Endometrial microvascular endothelial cells (primary cell): ENCODE data around the gene SCN1A. TPM values are rescaled to one million over a fixed set of nuclear protein-coding genes. Genes with fewer than 3 reads are reported as not detected.
"Not testable (repeated sequence)": the region's sequence is repeated elsewhere in the genome, so short reads cannot be mapped to it uniquely, and the experiment has no call there.

Experiments
- in situ Hi-C: cut with HindIII; loops from 2 replicates; pipeline ENCODE4 v1.10.0; 2017; ENCODE audit warnings: low sequenced_read_pairs, low pct_unique_long_range_greater_than_20kb; ENCODE audit errors: inconsistent ontology term
- total RNA-seq: library from RNA; depleted of rRNA; stranded (reverse); fragments of >200 nt; gene quantifications from one replicate; pipeline ENCODE4 v1.2.3, GENCODE V29; 2015; ENCODE audit errors: inconsistent ontology term

Gene SCN1A
- not detected for total RNA-seq

DNA sequence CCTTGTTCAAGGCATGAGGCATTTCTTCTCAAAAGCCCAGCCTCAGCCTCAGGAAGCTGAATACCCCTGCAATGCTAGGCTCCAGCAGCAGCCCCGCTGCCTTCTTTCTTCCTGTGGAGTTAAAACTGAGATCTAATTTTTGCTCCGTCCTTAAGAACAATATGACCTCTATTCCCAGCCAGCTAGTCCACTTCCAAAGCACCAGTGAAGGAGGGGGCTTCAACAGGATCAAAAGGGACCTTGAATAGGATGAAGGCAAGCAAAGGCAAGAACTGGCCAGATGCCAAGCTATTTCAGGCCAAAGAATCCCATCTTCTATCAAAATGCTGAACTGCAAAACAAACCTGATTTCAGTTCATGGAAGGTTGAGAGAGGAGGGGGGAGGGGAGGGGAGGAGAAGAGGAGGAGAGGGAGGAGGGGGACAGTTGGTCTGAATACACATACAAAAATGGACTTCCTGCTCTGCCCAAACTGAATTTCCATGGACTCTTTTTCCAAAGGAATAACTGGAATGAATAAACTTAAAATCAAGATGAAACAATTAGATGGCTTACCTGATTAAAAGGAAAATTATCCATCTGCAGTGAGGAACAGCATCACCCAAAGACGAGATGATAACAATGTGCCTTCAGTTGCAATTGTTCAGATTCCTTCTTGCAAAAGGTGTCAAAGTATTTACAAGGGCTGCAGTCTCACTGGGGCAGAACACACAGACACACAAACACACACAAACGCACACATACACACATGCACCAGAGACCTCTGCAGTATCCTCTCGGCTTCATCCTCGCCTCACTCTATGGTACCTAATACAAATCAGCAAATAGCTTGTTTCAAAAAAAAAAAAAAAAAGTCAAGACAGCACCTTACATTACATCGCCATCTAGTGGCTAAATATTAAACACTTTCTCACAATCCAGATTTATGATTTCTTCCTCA, at the start of gene SCN1A:
Gene SCN1A, minus strand, starts transcription at position 804 of the 939 bp plus-strand sequence. CDS start 54,399 bp downstream, outside the sequence.
- in situ Hi-C loops = no loop called here

DNA sequence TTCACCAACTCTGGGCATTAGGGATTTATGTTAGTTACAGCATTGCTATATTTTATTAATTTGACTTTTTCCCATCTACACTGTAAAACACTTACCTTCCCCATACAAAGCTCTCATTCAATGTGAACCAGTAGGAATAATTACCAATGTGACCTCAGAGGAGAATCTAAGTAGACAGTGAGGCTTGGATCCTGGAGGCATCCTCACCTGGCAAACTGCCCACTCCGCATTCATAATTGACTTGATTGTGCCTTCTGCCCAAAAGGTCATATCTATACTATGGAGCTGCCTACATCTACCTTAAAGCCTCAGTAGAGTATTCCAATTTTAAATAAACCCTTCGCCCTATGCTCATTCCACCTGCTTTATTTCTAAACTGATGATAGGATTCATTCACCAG, 45.4 kb upstream of the SCN1A start:
- in situ Hi-C loops = no loop called here

DNA sequence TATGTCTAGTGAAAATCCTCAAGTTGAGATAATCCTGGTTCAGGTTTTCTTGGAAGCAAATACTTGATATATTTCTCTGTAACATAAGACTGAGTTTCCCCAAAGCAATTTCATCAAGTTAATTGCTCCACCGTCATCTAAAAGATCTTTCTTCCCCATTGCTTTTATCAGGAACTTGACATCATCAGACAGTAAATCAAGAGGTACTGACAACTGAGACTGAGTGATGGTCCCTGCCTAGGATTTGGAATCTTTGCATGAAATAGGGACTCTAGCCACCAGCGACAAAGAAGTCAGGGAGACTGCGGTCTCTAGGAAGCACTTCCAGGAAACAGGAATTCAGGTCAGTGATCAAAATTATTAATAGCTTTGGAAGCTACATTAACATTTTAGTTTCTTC, 43.4 kb upstream of the SCN1A start:
- in situ Hi-C loops = no loop called here

DNA sequence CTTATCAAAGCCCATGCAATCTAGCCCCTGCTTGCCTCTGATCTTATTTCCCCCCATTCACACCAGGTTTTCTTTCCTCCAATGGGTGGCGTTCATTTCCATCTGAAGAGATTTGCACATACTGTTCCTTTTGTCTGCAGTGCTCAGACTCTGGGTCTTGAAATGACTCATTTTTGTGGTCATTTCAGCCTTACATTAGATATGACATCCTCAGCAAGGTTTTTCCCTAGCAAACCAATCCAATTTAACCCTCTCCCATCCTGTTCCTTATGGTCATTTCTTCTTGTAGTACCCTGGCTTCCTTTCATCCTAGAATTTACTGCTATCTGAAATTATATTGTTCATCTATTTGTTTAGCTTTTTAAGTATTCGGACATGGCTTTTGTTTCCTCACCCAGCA, 42.5 kb upstream of the SCN1A start:
- in situ Hi-C loops = no loop called here

DNA sequence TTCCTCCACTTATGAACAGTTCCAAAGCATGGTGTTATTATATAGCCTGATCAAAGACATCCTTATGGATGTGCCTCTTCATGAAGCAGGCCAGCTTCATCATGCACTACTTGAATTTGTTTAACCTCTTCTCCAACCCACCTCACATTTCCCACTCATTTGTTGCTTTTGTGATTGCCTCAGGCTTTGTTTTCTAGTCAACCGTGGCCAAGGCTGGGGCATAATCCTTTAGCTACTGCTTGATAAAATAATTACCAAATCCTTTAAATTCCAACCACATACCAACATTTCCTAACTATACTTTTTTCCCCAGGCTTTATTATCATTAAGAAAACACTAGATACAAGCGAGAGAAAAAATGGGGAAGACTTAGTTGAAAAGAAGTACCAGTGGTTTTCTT, 39.6 kb upstream of the SCN1A start:
- in situ Hi-C loops = no loop called here

DNA sequence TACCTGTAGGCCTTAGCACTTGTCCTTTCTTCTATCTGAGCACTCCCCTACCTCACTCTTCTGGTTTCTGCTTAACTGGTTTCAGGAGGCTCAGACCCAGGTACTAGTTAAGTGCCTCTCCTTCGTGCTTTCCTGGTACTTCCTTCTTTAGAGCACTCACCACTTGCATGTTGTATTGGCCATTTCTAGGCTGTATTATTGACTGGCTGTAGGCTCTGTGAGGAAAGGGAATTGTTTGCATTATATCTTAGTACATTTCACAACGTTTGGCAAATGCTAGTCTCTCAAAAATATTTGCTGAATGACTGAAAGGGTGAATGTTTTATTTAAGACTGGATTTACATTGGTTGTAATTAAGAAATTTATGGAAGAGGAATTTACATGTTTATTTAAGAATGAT, 36.0 kb upstream of the SCN1A start:
- in situ Hi-C loops = no loop called here

DNA sequence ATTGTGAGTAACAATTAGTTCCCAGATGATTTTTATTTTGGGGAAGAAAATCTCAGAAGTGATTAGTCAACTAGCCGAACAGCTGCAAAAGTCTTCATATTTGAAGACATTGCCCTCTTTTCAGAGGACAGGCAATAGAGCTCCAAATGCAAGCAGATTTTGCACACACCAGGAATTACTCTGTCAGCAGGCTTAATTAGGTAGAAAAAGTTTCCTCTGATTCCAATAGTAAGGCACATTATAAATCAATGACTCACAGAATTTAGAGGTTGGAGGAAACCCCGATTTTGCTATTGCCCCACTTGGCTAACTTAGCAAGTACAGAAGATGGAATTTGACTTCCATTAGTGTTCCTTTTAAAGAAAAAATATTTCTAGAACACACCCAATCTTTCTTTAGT, 30.7 kb upstream of the SCN1A start:
- in situ Hi-C loops = no loop called here

DNA sequence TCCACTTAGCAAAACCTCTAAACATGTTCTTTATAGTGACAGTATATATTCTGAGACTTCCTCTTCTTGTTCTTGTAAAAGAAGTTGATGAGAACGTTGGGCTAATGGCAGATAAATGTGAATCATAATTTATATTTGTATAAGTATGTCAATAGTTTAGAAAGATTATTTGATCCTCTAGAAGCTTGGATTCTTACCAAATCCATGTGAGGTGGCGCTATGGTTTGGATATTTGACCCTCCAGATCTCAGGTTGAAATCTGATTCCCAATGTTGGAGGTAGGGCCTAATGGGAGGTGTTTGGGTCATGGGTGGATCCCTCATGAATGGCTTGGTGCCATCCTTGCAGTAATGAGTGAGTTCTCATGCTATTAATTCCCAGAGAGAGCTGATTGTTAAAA, 29.8 kb upstream of the SCN1A start:
- in situ Hi-C loops = no loop called here

DNA sequence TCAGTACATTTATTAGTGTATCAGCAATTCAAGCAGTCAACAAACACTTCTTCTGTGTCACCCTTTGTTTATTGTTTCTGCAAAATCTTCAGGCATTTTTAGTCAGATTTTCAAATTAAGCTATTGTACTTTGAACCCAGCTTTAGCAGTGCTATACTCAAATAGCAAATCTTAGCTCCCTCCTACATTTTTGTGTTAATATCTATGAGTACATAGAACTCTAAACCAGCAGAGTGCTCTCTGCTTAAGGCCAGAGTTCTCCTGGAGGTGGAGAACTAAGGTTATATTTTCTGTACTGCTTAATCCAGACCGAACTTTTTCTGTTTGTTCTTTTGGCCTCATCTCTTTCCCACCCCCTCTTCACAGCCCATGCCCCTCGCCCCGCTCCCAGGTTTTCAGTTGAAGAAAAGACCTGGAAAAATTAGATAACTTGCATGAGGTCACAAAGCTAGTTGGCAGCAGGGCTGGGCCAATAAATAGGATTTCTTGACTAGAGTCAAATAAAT, 29.2 kb upstream of the SCN1A start:
- in situ Hi-C loops = no loop called here

DNA sequence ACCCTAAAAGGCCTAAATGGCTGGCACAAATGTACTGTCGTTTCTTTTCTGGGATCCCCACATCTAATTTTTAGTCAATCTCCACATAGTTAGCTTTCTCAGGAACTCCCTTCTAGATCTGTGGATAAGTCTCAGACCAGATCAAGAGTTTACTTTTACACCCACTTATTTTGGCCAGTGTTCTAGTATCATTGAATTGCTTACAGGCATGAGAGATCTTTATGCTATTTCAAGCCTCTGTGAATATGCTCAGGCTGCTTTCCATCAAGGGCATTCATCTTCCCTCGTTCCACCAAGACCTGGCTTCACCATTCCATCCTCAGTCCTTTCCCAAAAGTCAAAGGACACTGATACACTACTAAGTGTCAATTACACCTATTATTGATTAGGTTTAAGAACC, 27.8 kb upstream of the SCN1A start:
- in situ Hi-C loops = no loop called here

DNA sequence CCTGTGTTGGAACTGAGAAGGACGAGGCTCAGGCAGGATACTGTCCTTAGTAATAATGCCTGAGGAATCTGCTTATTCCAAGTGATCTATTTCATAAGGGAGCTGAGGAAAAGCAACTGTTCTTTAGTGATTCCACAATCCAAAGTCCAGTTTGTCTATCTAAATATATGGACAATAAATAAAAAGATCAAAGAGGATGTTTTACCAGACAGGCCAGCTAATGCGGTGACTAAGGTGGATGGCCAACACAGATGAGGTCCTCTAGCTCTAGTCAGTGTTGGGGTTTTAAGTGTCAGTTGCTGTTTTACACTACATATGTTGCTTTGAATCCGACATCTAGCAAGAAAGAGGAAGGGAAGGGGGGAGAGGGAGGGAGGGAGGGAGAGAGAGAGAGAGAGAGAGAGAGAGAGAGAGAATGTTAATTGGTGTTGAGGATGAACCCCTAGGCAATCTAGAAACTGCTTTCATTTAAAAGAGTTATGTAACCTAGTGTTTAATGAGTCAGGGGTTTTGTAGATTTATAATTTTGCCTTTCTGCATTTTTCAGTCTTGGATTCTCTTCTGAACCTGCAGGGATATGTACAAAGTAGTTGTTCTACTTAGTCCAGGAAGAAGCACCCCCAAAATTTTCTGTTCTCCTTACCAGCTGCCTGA, 27.0 kb upstream of the SCN1A start:
- in situ Hi-C loops = no loop called here

DNA sequence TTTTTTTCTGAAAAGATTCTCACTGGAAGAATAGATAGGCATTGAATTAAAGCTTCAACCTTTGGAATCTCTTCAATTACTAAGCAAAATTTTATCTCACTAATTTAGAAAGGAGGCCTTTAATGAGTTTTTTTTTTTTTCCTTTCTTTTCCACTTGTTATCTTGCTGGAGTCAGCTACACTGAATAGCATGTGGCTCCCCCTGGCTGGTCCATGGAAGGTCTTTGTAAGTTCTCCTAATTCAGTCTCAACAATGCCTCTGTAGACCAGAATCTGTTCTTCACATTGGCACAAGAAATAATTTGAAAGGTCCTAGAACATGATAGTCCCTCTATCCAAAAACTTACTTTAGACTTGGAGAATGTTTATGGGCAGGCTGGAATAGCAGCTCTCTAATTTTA, 24.2 kb upstream of the SCN1A start:
- in situ Hi-C loops = no loop called here

DNA sequence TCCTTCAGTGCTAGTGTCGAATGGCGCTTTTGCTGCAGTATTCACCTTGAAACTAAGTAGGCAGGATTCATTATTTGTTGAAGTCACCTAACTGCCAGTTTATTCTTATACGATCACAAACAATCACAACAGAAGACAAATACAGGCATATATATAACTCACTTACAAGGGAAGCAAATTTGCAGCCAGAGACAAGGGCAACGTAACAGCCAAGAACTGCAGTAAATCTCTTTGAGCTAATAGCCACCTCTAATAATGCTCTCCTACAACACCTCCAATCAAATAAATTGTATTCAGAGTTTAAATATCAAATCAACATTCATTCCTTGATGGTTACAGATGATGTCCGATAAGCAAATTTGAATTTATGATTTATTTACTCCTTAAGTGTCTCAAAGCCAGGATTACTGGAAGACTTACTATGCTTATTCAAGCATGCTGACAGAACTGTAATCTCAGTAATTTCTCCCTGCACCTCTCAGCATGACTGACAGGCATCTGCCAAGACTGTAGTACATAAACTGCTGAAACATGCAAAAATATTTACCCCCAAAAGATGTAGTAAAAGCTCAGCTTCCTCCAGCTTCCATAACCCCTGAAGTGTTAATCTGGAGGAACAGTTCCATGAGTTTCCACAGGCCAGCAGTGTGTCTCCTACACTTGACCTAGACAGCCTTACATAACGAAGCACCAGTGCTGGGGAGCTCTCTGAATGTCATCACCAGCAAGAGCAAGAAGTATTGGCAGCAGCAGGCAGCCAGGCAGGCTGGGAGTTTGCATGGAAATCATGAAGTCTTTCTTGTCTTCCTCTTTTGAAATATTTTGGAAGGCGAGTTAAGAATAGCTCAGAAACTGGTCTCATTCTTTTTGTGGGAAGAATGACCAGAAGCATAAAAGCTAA, 20.9 kb upstream of the SCN1A start:
- in situ Hi-C loops = no loop called here

DNA sequence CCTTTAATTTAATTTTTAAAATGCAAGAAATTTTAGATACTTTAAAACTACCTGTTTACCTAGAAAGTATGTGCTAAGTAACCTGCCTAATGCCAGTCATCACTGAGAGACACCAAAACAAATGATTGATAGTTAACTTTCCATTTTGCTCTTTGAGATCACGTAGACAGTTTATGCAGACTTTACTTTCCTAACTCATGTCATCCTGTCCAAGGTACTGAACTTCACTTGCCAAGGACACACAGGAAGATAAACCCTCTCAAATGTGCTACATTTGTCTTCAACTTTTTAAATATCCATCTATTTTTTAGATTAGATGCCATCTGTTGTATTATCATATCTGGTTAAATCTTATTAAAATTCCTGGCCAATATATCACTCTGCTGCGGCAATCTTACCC, 20.1 kb upstream of the SCN1A start:
- in situ Hi-C loops = no loop called here

DNA sequence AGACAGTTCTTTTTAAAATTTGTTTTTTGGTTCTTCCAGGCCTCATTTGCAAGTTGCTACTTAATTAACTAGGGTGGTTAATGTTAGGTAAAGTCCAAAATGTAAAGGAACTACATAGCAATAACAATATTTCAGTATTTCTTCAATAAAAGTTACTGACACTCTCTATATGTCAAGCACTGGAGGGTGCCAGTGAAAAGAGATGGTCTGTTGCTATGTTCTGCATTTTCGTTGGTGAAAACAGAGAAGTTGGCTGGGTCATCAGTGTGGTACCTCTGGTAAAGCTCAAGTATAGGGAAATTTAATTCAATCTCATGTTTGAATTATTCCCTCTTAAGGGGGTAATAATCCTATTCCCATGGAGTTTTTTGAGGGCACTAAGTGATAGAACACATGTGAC, 16.3 kb upstream of the SCN1A start:
- in situ Hi-C loops = no loop called here

DNA sequence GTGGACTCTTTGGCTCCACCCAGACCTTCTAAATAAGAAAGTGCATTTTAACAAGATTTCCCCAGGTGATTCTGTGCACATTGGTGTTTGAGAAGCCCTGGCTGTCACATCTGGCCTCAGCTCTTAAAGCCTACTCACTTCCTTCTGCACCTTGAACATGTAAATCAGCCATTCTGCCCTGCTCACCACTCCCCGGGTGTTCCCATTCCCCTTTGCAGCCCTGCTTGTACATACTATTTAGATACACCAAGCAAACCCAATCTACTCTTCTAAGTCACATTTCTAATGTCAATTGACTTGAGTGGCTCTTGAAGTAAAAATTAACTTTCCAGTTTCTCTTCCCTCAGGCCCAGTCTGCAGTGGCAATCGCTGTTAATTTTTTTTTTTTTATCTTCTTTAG, 13.1 kb upstream of the SCN1A start:
- in situ Hi-C loops = no loop called here

DNA sequence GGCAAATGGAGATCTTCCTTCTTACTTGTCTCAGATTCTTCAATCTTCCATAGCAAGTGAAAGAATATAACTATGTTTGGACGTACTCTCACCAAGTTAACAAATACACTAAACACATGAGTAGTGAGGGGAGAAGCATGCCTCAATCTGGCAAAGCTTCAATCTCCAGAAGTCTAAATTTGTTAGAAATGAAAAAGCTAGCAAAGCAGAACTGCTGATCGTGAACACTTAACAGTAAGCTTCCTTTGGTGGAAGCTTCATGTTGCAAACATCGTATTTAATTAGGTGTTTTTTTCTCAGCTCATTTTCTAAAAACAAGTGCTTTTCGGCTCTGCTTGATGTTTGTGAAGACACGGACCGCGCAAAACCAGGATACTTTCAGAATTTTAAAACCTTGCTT, 12.7 kb upstream of the SCN1A start:
- in situ Hi-C loops = no loop called here

DNA sequence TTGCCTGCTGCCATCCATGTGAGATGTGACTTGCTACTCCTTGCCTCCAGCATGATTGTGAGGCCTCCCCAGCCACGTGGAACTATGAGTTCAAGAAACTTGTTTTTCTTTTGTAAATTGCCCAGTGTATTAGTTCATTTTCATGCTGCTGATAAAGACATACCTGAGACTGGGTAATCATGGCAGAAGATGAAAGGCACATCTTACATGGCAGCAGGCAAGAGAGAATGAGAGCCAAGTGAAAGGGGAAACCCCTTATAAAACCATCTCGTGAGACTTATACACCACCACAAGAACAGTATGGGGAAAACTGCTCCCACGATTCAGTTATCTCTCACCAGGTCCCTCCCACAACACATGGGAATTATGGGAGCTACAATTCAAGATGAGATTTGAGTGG, 11.7 kb upstream of the SCN1A start:
- in situ Hi-C loops = not testable (repeated sequence)

DNA sequence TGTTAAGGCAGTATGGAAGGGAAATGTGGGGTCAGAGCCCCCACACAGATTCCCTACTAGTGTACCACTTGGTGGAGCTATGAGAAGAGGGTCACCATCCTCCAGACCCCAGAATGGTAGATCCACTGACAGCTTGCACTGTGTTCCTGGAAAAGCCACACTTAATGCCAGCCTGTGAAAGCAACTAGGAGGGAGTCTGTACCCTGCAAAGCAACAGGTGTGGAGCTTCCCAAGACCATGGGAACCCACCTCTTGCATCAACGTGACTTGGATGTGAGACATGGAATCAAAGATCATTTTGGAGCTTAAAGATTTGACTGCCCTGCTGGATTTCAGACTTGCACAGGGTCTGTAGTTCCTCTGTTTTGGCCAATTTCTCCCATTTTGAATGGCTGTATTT, 10.8 kb upstream of the SCN1A start:
- in situ Hi-C loops = no loop called here
